HG03108 (cell line): Measurements from ENCODE around the gene SCLT1.
"Not testable (repeated sequence)": the region's sequence is repeated elsewhere in the genome, so short reads cannot be mapped to it uniquely, and the experiment has no call there.

Experiments
- ATAC-seq: cut with Tn5 transposase; IDR thresholded peaks from one replicate; pipeline ENCODE4 v1.9.1; 2021; ENCODE audit warnings: moderate library complexity; ENCODE audit not compliant: unreplicated experiment

The SCLT1 gene

DNA sequence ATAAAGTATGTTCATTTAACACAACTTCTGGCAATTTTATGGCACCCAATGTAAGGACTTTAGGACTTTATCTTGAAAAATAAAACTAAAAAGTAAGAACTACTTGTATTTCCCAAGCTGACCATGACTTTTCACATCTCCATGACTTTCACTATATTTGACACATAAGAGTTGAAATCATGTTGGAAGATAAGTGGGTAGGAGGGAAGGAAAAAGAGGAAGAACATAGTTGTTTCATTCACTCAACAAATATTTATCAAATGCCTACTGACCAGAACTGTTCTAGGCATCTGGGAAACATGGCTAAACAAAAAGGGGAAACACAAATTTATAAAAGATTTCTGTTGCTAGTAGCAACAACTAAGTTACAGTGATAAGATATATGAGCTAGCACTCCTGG is 16.0 kb downstream of the SCLT1 start:
- ATAC-seq = no peak

- not testable (repeated sequence) for ATAC-seq
These were observed 23.8 kb downstream of the SCLT1 start for GRCh38 chr4:129069537-129069936.

- ATAC-seq = no peak
These were observed 28.6 kb downstream of the SCLT1 start for GRCh38 chr4:129064717-129065116.

DNA sequence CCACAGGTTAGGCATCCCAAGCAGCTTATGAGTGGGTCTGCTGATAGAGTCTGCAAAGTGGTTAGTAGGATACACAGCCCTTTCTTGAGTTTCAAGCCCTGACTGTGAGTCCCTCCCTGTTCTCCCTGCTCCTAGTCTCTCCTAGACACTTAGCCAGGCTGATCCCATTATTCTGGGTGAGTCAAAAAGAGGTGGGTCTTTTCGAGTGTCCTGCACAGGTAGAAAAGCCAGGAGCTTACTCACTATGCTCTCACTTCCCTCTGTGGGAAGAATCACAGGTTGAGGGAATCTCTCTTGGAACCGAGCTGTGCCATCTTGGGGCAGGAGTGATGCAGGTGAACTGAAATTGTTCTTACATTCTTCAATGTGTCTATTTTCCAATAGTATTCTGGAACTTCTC is 29.7 kb downstream of the SCLT1 start:
- no peak for ATAC-seq

DNA sequence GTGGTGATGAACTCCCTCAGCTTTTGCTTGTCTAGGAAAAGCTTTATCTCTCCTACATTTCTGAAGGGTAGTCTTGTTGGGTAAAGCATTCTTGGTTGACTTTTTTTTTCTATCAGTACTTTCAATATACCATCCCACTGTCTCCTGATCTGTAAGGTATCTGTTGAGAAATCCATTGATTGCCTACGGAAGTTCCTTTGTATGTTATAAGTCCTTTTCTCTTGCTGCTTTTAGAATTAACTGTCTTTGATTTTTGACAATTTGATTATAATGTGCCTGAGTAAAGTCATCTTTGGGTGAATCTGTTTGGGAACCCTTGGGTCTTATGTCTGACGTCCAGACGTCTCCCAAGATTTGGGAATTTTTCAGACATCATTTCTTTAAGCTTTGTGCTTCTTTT is 30.8 kb downstream of the SCLT1 start:
- ATAC-seq = no peak

- no peak for ATAC-seq
These were observed 34.3 kb downstream of the SCLT1 start for GRCh38 chr4:129059028-129059427.

DNA sequence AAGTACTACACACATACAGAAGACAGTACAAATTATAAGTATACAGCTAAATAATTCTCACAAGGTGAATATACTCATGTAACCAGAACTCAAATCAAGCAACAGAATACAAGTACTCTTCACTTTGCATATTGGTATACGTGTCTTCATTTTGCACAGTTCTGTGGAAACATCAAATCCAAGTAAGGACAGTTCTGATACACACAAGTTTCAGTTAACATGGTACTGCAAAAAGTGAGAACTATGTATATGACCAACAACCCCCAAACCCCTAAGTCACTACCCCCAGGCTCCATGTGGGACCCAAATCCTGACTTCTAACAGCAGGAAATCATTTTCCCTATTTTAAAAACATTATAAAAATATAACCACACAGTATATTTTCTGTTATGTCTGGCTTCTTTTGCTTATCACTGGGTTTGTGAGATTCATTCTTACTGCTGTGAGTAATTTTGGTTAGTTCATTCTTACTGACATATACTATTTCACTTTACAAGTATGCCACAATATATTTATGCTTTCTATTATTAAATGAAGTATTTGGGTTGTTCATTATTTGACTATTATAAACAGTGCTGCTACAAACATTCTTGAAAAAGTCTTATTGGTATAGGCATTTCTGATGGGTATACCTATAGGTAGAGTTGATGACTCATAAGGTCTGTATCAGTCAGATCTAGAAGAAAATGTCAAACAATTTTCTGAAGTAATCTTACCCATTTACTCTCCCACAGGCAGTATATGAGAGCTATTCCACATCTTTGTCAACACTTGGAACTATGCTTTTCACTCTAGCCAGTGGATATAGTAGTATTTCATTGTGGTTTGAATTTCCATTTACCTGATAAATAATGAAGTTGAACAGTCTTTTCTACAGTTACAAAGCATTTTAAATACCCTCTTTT is 47.0 kb downstream of the SCLT1 start:
- ATAC-seq = no peak

GRCh38 chr4:129043523-129043922 is 49.8 kb downstream of the SCLT1 start:
- ATAC-seq = no peak

DNA sequence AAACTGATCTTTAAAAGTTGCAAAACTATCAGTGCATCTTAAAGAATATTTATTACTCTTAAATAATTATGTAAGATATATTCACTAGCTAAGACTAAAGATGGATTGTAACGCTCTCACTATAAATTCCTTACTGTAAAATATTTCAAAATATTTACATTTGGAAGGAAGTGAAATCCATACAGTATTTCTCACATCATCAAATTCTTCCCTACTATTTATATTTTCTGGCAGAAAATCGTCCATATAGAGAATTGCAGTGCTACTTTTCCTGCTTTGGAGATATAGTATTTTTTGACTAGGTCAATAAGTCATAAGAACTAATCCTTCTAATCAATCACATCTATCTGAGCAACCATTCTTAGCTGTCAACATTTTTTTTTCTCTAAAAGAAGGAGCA is 52.9 kb downstream of the SCLT1 start:
- ATAC-seq = no peak

GRCh38 chr4:129037093-129037492 is 56.2 kb downstream of the SCLT1 start:
- ATAC-seq = no peak

DNA sequence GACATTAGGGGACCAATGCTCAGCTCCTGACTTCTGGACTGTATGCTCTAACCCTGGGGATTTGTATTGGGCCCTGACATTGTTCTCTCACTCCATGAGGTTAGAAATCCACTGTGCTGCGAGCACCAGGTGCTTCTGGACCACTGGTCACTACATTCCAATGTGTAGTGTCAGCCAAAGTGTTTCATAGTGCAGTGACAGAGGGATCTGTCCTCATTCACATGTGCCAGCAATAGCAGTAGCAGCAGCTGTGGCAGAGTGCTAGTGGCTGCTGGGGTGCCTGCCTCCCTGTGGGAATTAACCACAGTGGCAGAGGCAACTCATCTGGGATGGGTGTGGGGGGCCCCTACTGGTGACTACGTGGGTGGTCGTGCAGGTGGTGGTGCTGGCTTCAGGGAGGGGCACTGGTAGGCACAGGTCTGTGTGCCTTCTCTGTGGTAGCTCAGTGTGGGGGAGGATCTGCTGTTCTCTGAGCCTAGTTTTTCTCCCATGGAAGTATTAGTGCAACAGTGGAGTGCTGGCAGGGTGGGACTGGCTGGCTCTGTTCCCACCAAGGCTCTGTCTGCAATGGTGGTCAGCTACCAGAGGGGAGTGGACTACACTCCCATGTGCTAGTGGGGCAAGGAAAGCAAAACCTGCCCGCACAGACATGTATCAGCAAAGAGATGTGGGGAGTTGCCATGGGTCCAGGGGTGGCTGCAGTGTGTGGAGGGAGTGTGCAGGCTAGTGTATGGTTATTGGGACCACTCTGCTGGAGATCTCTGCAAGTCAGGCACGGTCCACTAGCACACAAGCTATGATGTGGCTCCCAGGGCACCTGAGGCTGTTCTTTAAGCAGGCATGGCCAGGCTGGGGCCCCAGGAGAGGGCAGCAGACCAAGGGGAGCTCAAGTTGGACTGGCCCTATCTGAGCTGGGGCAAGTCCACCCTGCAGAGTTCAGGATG is 78.5 kb downstream of the SCLT1 start:
- no peak for ATAC-seq

DNA sequence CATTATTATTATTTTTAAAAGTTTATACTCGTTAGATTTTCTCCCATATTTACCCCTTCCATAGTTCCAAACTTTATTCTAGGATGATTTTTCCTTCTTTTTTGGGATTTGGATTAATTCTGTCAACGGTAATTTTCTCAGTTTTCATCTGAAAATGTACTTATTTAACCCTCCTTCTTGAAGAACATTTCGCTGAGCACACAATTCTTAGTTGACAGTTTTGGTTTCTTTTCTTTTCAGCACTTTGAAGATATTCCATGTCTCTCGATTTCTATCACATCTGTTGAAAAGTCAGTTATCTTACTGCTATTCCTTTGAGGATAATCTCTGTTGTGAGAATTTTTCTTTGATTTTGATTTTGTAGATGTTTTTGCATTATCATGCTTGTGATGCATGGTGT is 85.2 kb downstream of the SCLT1 start:
- ATAC-seq = no peak

DNA sequence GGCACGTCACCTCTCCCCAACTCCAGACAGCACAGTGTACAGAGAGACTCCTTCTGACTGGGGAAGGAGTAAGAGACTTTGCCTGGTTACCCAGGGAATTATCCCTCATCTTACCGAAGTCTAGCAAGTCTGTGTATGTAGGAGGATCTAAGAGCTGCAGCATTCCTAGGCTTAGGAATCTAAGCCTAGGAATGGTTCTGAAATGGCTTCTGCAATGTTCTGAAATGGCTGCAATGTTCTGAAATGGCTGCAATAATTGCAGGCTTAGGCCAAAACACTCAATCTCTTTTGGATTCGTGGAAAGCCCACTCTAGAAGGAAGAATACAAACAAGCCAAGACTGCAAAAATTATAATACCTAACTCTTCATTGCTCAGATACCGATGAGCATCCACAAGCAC is 106.4 kb downstream of the SCLT1 start:
- ATAC-seq = no peak

GRCh38 chr4:128986019-128986418 is 107.3 kb downstream of the SCLT1 start:
- ATAC-seq = no peak

DNA sequence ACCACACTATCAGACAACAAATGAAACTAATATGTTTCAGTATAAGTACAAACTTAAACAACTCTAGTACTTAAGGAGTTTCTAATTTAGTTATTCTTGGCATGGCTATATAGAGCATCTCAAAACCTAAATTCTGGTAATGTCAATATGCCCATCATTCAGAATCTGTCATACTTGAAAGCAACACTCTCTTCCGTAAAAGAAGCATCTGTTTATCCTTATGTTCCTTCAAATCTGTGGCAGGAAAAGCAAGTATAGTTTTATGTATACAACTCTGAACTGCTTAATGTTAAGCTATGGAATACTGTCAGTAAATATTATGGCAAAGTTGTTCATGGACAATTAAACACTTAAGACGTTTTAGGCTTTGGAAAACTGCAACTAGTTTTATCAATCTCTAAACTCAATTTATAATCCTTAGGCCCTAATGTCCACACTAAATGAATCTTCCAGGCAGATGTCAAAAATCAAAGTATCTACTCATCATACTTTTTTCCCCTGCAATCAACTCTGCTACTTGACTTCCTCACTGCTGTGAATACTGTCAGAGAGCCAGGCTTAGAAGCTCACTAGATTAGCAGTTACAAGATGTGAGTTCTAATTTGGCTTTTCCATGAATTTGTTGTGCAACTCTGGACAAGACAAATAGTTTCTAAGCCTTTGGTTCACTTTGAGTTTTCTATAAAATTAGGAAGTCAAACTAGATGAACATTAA is 109.4 kb downstream of the SCLT1 start:
- ATAC-seq = no peak

- no peak for ATAC-seq
These were observed 112.0 kb downstream of the SCLT1 start for GRCh38 chr4:128981377-128981776.

DNA sequence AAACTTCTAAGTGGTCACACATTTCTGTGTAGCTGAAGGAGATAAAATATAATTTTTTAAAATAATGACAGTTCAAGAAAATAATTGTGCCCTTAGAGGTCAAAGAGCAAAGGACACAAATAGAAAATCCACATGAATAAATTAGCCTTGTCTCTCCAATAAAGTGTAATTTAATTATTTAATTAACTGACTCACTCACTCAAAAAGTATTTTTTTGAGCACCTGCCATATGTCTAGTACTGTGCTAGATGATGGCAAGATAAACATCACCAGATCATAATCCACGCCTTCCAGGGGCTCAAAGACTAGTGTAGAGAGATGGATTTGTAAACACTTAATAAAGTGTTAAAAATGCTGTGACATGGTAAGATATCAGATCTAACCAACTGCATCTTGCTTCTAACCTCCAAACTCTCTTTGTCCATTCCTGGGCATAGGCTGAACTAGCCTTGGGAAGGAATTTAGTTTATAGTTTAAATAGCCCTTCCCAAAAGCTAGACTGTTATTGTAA is 112.5 kb downstream of the SCLT1 start:
- no peak for ATAC-seq

DNA sequence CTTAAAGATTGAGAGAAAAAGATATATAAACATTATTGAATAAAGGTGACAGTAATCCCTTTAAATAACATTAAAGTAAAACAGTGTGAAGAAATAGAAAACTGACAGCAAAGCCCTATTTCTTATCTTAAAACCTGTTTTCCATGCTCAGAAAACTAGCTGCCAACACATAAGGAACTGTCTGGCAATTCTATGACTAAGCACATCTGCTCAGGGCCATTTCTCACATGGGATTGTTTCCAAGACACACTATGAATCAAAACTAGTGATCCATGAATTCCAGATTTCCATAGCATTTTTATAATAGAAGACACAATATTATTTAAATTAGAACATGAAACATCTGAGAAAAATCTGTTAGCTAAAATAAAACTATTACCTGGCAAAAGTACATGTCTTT is 113.4 kb downstream of the SCLT1 start:
- ATAC-seq = no peak

GRCh38 chr4:128978985-128979384 is 114.4 kb downstream of the SCLT1 start:
- no peak for ATAC-seq

DNA sequence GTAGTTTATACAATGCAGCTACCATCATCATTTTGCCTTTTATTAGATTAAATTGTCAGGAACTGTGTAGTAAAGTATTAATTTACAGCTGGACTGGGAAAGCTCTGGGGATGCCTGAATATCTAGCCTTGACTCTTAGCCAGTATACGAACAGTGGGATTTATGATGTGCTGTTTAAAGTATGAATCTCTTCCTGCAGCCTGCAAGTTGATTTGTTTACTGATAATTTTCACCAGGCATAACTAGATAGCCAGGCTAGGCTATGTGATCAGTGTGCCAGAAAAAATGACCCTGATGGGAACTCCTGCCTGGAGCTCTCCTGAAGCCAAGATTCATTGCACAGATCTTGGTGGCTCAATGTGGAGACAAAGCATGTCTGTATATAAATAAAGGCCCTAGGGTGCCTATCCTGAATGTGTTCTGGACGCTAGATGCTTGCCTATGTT is 119.2 kb downstream of the SCLT1 start:
- no peak for ATAC-seq

DNA sequence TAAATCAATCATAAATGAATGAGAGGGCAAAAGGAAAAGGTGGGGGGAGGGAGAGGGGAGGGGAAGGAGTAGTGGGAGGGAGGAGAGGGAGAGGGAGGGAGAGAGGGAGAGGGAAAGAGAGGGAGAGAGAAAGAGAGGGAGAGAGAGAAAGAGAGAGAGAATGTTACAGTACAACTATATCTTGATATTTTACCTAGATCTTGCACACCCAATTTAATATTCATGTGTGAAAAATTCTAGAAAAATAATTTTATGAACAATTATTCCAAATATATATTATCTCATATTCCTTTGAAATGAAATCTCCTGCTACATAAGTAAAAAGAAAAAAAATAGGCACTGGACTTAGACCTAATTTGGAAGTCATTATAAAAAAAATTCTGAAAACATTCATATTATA is 120.0 kb downstream of the SCLT1 start:
- no peak for ATAC-seq
